D721Med (cell line): ENCODE results near the gene MEF2C.

Source experiments
- DNase-seq: peaks from one replicate; pipeline ENCODE4 v3.0.0; 2011; ENCODE audit warnings: low spot score; ENCODE audit not compliant: insufficient read length
- FAIRE-seq: peaks from 2 replicates; lab custom pipeline; 2011; peaks lifted over from hg19 to GRCh38; lab: Jason Lieb, UNC
- TF ChIP-seq, protein P1 (sequence below): IDR thresholded peaks from 2 replicates; pipeline ENCODE4 v1.5.1; 2012; ENCODE audit warnings: mild to moderate bottlenecking, control low read depth; ENCODE audit not compliant: insufficient read depth; ENCODE audit errors: missing control alignments

MEF2C gene

DNA sequence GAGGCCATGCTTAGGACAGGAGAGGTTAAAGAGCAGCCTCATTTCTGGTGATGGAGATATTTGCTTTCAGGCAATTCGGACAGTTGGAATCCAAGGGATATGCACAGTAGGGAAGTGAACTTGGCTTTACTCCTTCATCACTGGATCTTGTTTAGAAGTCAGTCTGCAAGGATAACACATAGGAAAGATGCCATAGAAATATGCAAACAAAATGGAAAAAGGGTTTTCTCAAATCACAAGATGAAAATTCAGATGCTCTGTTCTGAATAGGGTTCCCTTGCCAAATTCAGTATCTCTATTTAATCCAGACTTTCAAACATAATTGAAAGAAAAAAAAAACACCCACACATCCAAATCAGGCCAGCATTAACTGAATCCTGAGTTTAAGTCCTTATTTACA lies 166.9 kb downstream of the MEF2C start:
- FAIRE-seq: no peak
- TF ChIP-seq, protein P1, sequence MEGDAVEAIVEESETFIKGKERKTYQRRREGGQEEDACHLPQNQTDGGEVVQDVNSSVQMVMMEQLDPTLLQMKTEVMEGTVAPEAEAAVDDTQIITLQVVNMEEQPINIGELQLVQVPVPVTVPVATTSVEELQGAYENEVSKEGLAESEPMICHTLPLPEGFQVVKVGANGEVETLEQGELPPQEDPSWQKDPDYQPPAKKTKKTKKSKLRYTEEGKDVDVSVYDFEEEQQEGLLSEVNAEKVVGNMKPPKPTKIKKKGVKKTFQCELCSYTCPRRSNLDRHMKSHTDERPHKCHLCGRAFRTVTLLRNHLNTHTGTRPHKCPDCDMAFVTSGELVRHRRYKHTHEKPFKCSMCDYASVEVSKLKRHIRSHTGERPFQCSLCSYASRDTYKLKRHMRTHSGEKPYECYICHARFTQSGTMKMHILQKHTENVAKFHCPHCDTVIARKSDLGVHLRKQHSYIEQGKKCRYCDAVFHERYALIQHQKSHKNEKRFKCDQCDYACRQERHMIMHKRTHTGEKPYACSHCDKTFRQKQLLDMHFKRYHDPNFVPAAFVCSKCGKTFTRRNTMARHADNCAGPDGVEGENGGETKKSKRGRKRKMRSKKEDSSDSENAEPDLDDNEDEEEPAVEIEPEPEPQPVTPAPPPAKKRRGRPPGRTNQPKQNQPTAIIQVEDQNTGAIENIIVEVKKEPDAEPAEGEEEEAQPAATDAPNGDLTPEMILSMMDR: no peak

DNA sequence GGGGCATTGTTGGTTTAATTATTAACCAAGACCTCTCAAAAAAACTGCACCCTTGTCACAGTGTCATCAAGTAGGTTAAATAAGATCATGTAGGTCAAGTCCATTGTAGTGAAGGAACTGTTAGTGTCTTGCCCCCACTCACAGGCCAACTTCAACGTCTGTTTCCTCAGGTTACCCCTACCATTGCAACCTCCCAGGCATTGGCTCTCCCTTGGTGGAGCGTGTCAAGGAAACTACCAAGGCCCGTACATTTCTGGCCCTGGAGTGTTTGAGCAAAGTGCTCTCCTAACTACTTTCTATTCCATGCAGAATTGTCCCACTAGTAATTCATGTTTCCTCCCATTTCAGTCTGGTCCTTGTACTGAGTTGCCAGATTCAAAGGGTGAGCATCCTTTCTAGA lies 167.5 kb downstream of the MEF2C start:
- FAIRE-seq (no peak), DNase-seq (no peak)
- TF ChIP-seq, protein P1: no peak

More for the DNA sequence above, 166.9 kb downstream of the MEF2C start:
- DNase-seq: no peak

DNA sequence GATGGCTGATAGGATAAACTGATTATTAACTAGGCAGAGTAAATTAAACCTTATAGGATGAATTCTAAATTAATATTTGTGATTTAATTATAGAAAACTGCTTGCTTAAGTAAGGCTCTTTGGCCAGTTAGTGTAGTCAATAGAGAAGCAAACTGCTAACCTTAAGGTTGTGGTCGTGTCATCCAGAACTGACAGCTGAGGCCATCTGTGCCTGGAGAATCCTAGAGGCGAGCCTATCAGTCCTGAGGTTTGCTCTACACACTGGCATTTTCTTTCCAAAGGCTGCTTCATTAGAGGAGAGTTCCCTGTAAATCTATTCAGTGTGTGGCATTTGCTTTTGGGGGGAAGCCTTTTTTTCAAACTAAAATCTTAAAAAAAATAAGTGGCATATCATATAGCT lies 169.2 kb downstream of the MEF2C start:
- TF ChIP-seq, protein P1: no peak
- DNase-seq (no peak), FAIRE-seq (no peak)

DNA sequence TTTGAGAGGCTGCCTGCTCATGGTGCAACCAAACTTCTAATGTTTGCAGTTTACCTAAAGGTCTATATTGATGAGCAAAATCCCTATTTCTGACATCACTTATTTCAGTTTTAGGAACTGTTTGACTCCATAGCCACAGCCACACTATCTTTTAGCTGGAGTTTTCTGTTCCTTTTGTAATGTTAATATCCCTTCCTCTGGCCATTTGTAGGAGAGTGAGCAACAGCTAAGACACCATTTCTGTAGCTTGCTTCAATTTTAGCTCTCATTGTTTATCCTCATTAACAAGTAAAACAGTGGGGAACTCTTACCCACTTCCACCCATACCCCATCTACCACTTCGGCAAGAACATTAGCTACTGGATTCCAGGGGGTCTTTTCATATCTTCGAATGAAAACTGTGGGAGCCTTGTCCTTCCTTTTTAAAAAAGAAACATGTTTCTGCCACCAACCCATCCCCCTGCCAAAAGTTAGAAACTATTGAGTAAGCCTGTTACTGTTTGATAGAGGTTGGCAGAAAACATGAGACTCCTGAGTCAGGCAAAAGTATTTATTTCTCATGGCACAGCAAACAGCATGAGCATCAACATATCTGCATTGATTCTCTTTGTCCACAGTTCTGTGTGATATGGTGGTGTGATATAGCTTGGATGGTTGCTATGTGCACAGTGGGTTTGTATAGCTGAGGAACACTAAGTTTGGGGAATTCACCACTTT lies 174.1 kb downstream of the MEF2C start:
- FAIRE-seq: no peak

DNA sequence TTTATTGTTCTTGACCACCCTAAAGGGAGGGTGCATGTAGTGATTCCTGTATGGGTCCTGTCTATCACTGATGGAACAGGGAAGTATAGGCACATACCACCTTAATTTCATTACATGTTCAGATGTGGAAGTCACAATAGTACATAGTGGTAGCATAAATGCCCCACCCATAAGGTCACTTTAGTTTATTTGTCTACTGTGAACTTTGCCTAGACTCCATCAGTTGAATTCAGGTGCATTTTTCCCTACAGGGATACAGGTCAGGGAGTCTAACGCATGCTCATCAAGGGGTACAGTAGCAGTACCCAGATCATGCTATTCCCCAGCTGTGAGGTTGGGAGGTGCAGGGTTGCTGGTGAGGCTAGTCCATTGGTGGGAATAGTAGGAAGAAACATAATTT lies 175.0 kb downstream of the MEF2C start:
- FAIRE-seq (no peak), DNase-seq (no peak)
- TF ChIP-seq, protein P1: no peak

More for the DNA sequence above, 174.1 kb downstream of the MEF2C start:
- TF ChIP-seq, protein P1: no peak
- no peak for DNase-seq

DNA sequence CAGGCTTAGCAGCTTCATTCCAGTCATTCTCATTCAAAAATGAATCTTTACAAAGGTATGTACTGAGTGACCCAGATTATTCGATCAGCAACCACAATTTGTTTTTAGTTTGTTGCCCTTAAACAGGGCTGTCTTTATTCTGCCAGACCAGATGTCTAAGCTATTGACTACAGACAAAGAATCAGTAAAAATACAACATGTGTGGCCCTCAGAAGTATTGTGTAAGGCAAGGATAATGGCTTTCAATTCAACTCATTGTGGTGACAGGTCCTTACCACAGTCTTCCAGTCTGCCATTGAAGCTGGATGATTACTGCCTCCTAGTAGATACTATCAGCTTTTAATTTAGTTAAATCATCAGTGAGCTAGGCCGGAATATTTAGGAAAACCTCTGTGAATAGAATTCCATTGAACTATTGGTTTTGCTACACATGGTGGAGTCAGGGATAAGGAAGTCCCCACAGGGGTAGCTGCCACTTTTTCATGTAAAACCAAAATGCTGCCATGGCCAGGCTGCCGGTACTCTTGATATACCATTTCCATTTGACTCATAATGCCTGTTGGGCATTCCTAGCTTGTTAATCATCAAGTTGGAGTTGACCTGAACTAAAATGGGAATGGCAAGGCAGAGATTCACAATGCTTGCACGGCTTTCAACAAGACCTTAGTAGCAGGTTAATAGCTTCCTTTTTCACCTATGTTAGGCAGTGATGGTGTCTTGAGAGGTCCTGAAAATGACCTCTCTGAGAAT lies 175.6 kb downstream of the MEF2C start:
- DNase-seq (no peak), FAIRE-seq (no peak)
- TF ChIP-seq, protein P1: no peak

DNA sequence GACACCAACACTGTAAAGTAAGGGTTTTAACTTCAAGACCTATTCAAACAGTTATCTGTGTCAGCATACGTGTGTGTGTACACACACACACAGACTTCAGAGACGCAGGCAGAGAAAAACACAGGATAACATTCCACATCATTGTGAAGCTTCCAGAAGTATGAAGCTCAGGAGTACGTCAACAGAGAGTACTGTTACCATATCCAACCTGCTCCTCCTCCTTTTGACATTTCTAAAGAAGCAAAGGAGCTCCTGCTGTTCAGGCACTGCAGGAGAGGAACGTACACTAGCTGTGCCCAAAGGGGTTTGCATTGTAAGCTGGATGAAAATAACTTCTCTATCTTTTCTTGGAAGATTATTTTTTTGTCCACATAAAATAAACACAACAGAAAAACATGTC lies 180.7 kb downstream of the MEF2C start:
- TF ChIP-seq, protein P1: no peak
- DNase-seq: no peak
- FAIRE-seq: no peak
